ENCODE data around the gene CHST8. TPM values are rescaled to one million over a fixed set of nuclear protein-coding genes. Genes with fewer than 3 reads are reported as not detected.

The CHST8 gene
- total RNA-seq, 1 donor from 2014 or later = not detected

- H3K4me3 ChIP-seq (ENCODE audit: low read depth, low read length) = no peak overlapping the region
- peak; percentile 81 for TF ChIP-seq CTCF (IDR thresholded peaks at IDR 0.05; ENCODE audit: insufficient read depth, low read length, poor library complexity, severe bottlenecking)
- no peak for DNase-seq (ENCODE audit: low read depth)
Observed at GRCh38 chr19:33771384-33772101, 149.8 kb downstream of the CHST8 start.

DNA sequence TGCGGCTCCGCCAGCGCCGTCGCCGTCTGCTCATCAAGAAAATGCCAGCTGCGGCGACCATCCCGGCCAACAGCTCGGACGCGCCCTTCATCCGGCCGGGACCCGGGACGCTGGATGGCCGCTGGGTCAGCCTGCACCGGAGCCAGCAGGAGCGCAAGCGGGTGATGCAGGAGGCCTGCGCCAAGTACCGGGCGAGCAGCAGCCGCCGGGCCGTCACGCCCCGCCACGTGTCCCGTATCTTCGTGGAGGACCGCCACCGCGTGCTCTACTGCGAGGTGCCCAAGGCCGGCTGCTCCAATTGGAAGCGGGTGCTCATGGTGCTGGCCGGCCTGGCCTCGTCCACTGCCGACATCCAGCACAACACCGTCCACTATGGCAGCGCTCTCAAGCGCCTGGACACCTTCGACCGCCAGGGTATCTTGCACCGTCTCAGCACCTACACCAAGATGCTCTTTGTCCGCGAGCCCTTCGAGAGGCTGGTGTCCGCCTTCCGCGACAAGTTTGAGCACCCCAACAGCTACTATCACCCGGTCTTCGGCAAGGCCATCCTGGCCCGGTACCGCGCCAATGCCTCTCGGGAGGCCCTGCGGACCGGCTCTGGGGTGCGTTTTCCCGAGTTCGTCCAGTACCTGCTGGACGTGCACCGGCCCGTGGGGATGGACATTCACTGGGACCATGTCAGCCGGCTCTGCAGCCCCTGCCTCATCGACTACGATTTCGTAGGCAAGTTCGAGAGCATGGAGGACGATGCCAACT lies 150.5 kb downstream of the CHST8 start:
- DNase-seq (ENCODE audit: low read depth) = no peak
- Histone ChIP-seq H3K36me3 (ENCODE audit: control insufficient read depth, insufficient read depth, low read length) (no peaks in the 10 kb centered on the region), H3K27me3 (ENCODE audit: control insufficient read depth, insufficient read depth, low read length) (peaks cover 7% of the 10 kb centered on the region), H3K4me3 (ENCODE audit: low read depth, low read length) (no peak overlapping the region)
- no peak for TF ChIP-seq CTCF (IDR thresholded peaks at IDR 0.05; ENCODE audit: insufficient read depth, low read length, poor library complexity, severe bottlenecking)

More at GRCh38 chr19:33771384-33772101, 149.8 kb downstream of the CHST8 start:
- no peaks in the 10 kb centered on the region for H3K36me3 ChIP-seq (ENCODE audit: control insufficient read depth, insufficient read depth, low read length)
- peaks cover 7% of the 10 kb centered on the region for H3K27me3 ChIP-seq (ENCODE audit: control insufficient read depth, insufficient read depth, low read length)

GRCh38 chr19:33772858-33773180 lies 151.1 kb downstream of the CHST8 start:
- TF ChIP-seq CTCF (IDR thresholded peaks at IDR 0.05; ENCODE audit: insufficient read depth, low read length, poor library complexity, severe bottlenecking) = no peak
- H3K4me3 ChIP-seq (ENCODE audit: low read depth, low read length) = no peak overlapping the region
- no peak for DNase-seq (ENCODE audit: low read depth)

DNA sequence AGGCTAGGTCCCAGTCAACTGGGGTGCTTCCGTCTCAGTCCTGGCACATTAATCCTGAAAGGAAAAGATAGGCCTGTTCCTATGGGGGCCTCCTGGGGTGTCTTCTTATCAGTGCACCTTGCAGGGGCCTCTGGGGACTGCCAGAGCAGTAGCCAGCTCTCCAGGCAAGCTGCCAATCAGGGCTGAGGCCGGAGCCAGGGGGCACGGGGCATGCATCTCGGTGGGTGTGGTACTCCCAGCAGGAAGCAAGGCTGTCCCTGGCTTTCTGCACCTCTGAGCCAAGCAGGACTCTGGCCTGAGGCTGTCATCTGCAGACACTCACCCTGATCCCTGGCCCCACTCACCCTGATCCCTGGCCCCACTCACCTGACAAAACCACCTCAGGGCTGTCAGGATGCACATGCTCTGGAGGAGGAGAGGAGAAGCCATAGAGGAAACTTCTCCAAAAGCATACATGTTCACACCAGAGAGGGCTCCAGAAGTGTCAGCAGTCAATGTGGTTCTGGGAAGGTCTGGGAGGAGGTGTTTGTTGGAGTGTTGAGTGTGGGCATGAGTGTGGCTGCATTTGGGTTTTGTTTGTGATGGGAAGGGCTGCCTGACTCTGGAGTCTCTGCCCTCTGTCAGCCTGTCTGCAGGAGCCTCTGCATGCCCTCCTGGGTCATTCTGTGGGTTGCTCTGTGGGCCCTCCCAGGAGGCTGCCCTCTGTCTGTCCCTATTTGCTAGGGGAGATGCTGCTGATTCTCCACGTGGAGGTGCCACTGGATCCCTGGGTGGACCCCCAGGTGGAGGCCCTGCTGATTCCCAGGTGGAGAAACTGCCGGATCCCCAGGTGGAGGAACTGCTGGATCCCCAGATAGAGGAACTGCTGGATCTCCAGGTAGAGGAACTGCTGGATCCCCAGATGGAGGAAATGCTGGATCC lies 152.2 kb downstream of the CHST8 start:
- Histone ChIP-seq H3K36me3 (ENCODE audit: control insufficient read depth, insufficient read depth, low read length) (no peaks in the 10 kb centered on the region), H3K4me3 (ENCODE audit: low read depth, low read length) (no peak overlapping the region), H3K27me3 (ENCODE audit: control insufficient read depth, insufficient read depth, low read length) (peaks cover 15% of the 10 kb centered on the region)
- TF ChIP-seq CTCF (IDR thresholded peaks at IDR 0.05; ENCODE audit: insufficient read depth, low read length, poor library complexity, severe bottlenecking) = no peak
- no peak for DNase-seq (ENCODE audit: low read depth)

More at GRCh38 chr19:33772858-33773180, 151.1 kb downstream of the CHST8 start:
- H3K27me3 ChIP-seq (ENCODE audit: control insufficient read depth, insufficient read depth, low read length) = peaks cover 7% of the 10 kb centered on the region
- no peaks in the 10 kb centered on the region for H3K36me3 ChIP-seq (ENCODE audit: control insufficient read depth, insufficient read depth, low read length)

DNA sequence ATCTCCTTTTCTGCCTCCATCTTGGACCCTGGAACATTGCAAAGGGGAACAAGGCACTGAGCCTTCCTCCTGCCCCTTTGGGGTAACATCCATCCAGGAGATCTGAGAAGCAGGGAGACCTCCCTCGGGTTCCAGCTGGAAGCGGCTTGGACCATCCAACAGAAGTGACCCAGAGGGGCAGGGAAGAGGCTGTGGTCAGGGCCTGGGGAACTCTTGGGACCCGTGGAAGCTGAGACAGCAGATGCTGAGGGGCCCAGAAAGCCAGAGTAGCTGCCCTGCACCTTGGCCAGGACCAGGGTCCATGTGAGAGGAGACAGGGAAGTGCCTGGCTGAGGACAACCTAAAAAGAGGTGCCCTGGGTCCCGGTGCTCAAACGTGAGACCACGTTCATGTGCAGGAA lies 153.0 kb downstream of the CHST8 start:
- no peak for TF ChIP-seq CTCF (IDR thresholded peaks at IDR 0.05; ENCODE audit: insufficient read depth, low read length, poor library complexity, severe bottlenecking)
- no peak overlapping the region for H3K4me3 ChIP-seq (ENCODE audit: low read depth, low read length)
- H3K36me3 ChIP-seq (ENCODE audit: control insufficient read depth, insufficient read depth, low read length) = no peaks in the 10 kb centered on the region
- no peak for DNase-seq (ENCODE audit: low read depth)
- peaks cover 20% of the 10 kb centered on the region for H3K27me3 ChIP-seq (ENCODE audit: control insufficient read depth, insufficient read depth, low read length)

Data from kidney epithelial cell (primary cell).